GM12878 (cell line): ENCODE measurements around the gene ATXN7L1. TPM values are rescaled to one million over a fixed set of nuclear protein-coding genes. Genes with fewer than 3 reads are reported as not detected.

ENCODE experiments used
- polyA plus RNA-seq, 11 experiments: library from polyadenylated mRNA; depleted of rRNA in 4 of 11; unstranded in 6 of 11; stranded (reverse) in 5 of 11; fragments of >200 nt; fragmentation: Nextera tagmentation in 4 of 11; fragmentation: Illumina TruSeq in 1 of 11; extraction: Ambion mirVana in 4 of 11; extraction: Trizol in 1 of 11; gene quantifications; 1 replicate in 1 of 11; 2 replicates in 10 of 11; pipeline versions ENCODE4 v1.2.1 to v1.2.3, GENCODE V29; 2011 to 2016; ENCODE audit warnings: inconsistent platforms in 2 of 11, missing spikeins in 2 of 11, low read depth in 1 of 11
- total RNA-seq, 4 experiments: library from RNA; depleted of rRNA in 3 of 4; stranded (reverse); fragments of >200 nt in 3 of 4; fragmentation: Illumina TruSeq in 1 of 4; extraction: Trizol in 1 of 4; gene quantifications; 2 replicates each; pipeline versions ENCODE4 v1.2.1 to v1.2.3, GENCODE V29; 2013 to 2021
- TF ChIP-seq, protein P1 (sequence below): IDR thresholded peaks from 2 replicates; pipeline ENCODE4 v1.6.1; 2011; ENCODE audit warnings: borderline replicate concordance, low read depth, mild to moderate bottlenecking, moderate library complexity, low read length; ENCODE audit not compliant: insufficient read depth, poor library complexity, severe bottlenecking
- TF ChIP-seq, protein P2 (sequence below), 3 experiments: IDR thresholded peaks in 2 of 3; conservative IDR thresholded peaks in 1 of 3; 2 replicates each; pipeline ENCODE4 v1.5.1; 2011; ENCODE audit warnings: low read depth in 3 of 3, low read length in 3 of 3, mild to moderate bottlenecking in 3 of 3, control low read depth in 2 of 3, moderate library complexity in 2 of 3, inconsistent platforms in 1 of 3, mixed read lengths in 1 of 3; ENCODE audit not compliant: control insufficient read depth in 2 of 3, insufficient read depth in 1 of 3; ENCODE audit errors: extremely low read depth in 1 of 3

Gene ATXN7L1
- total and polyA plus RNA-seq, 10 of the 15 experiments (the other 5 are each of a cell fraction or from before 2014, with no cell fraction given), result 0.40 to 2.9 (median 1.2) TPM

DNA sequence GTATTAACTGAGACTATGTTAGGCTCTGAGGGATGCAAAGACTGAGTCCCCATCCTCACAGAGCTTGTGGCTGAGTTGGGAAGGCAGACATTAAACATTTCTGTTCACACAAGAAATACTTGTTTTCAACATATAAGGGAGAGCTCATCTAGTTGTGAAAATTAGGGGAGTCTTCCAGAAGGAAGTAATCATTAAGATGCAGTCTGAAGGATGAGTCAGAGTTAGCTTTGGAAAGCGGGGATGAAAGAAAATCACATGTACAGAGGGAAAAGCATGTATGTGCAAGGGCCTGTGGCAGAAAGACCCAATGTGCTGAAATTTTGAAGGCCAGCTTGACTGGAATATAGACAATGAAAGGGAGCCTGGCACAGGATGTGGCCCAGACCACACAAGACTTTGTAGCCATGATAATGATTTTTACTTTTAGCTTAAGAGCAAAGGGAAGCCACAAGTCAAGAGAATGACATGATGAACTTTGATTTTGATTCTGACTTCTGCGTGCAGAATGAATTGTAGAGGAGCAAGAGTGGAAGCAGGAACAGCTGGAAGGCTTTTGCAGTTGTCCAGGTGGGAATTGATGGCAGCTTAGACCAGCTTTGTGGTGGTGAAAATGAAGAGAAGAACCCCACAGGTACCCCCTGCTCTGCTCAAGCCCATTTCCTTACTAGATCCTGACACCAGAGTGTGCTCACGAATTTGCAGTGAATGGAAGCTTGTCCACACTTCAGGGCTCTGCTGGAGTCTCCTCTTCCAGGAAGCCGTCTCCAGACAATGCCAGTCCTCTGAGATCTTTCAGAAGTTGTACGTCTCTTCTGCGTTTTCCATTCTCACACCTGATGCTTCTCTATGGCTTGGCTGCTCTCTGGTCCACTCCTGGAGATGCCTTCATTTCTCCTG lies 115.6 kb downstream of the ATXN7L1 start (continued):
- TF ChIP-seq, protein P1, sequence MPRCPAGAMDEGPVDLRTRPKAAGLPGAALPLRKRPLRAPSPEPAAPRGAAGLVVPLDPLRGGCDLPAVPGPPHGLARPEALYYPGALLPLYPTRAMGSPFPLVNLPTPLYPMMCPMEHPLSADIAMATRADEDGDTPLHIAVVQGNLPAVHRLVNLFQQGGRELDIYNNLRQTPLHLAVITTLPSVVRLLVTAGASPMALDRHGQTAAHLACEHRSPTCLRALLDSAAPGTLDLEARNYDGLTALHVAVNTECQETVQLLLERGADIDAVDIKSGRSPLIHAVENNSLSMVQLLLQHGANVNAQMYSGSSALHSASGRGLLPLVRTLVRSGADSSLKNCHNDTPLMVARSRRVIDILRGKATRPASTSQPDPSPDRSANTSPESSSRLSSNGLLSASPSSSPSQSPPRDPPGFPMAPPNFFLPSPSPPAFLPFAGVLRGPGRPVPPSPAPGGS, result no peak
- TF ChIP-seq, protein P2, sequence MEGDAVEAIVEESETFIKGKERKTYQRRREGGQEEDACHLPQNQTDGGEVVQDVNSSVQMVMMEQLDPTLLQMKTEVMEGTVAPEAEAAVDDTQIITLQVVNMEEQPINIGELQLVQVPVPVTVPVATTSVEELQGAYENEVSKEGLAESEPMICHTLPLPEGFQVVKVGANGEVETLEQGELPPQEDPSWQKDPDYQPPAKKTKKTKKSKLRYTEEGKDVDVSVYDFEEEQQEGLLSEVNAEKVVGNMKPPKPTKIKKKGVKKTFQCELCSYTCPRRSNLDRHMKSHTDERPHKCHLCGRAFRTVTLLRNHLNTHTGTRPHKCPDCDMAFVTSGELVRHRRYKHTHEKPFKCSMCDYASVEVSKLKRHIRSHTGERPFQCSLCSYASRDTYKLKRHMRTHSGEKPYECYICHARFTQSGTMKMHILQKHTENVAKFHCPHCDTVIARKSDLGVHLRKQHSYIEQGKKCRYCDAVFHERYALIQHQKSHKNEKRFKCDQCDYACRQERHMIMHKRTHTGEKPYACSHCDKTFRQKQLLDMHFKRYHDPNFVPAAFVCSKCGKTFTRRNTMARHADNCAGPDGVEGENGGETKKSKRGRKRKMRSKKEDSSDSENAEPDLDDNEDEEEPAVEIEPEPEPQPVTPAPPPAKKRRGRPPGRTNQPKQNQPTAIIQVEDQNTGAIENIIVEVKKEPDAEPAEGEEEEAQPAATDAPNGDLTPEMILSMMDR (IDR thresholded peaks at IDR 0.05 in 2 of 3, conservative IDR thresholded peaks at IDR 0.05 in 1 of 3; ENCODE audit: control insufficient read depth in 2 of 3, extremely low read depth in 1 of 3, insufficient read depth in 1 of 3, low read depth in 3 of 3, low read length in 3 of 3), result peak in 1 of 3 experiments; percentile 38; a peak in 2 of 6 replicates
- TF ChIP-seq, all 136 proteins: peak for 3
